CD4-positive, CD25-positive, alpha-beta regulatory T cell (primary cell): ENCODE results near the gene GPR137C. TPM values are rescaled to one million over a fixed set of nuclear protein-coding genes. Genes with fewer than 3 reads are reported as not detected.
A peak's percentile ranks its signal among the peaks of the same experiment; 100 is the strongest.

Source experiments
- ATAC-seq, 2 donors: fragments of 150-1000 bp; cut with Tn5 transposase; one replicate each; pipeline ENCODE4 v1.10.0; 2021; ENCODE audit warnings: low read depth in 2 of 2, moderate number of reproducible peaks in 2 of 2, moderate library complexity in 1 of 2
- DNase-seq, 3 donors: peaks; one replicate each; pipeline versions ENCODE4 v3.0.0 to v3.0.0-alpha.2; 2012 to 2022; ENCODE audit warnings: mixed read lengths in 1 of 3
- H3K27ac ChIP-seq: one replicate; pipeline ENCODE4 v1.7.0; 2013; ENCODE audit warnings: mild to moderate bottlenecking, low read length; ENCODE audit not compliant: insufficient read depth, poor library complexity, severe bottlenecking
- H3K27me3 ChIP-seq: one replicate; pipeline ENCODE4 v1.7.0; 2013; ENCODE audit warnings: low read length; ENCODE audit not compliant: control insufficient read depth, insufficient read depth
- H3K36me3 ChIP-seq: one replicate; pipeline ENCODE4 v1.7.0; 2013; ENCODE audit warnings: mild to moderate bottlenecking, low read length, moderate library complexity; ENCODE audit not compliant: control insufficient read depth, insufficient read depth
- H3K4me1 ChIP-seq: 2 replicates; pipeline ENCODE4 v1.7.0; 2013; ENCODE audit warnings: mild to moderate bottlenecking, low read length; ENCODE audit not compliant: insufficient read depth, control insufficient read depth, poor library complexity, severe bottlenecking
- H3K4me3 ChIP-seq: one replicate; pipeline ENCODE4 v1.7.0; 2013; ENCODE audit warnings: low read depth, mild to moderate bottlenecking, low read length, moderate library complexity
- H3K9me3 ChIP-seq, 2 experiments: 1 replicate in 1 of 2; 2 replicates in 1 of 2; pipeline ENCODE4 v1.7.0; 2013; ENCODE audit warnings: low read length in 2 of 2, mild to moderate bottlenecking in 1 of 2, moderate library complexity in 1 of 2; ENCODE audit not compliant: control insufficient read depth in 2 of 2
- H3K27ac Mint-ChIP-seq, 3 donors: one replicate each; pipeline ENCODE4 v1.8.0; 2020 to 2022; ENCODE audit warnings: mild to moderate bottlenecking in 3 of 3, mixed read lengths in 3 of 3, moderate library complexity in 2 of 3
- H3K27me3 Mint-ChIP-seq: one replicate; pipeline ENCODE4 v1.8.0; 2022; ENCODE audit warnings: mild to moderate bottlenecking, mixed read lengths
- H3K36me3 Mint-ChIP-seq: one replicate; pipeline ENCODE4 v1.8.0; 2020; ENCODE audit warnings: mixed read lengths
- H3K4me1 Mint-ChIP-seq, 4 donors: one replicate each; pipeline ENCODE4 v1.8.0; 2020 to 2022; ENCODE audit warnings: mixed read lengths in 4 of 4, mild to moderate bottlenecking in 1 of 4
- H3K4me3 Mint-ChIP-seq, 4 donors: one replicate each; pipeline ENCODE4 v1.8.0; 2020 to 2022; ENCODE audit warnings: mild to moderate bottlenecking in 4 of 4, mixed read lengths in 4 of 4, moderate library complexity in 3 of 4
- H3K9me3 Mint-ChIP-seq, 7 donors: one replicate each; pipeline ENCODE4 v1.8.0; 2020 to 2022; ENCODE audit warnings: mixed read lengths in 7 of 7, mild to moderate bottlenecking in 3 of 7, moderate library complexity in 2 of 7
- polyA plus RNA-seq, 4 donors: library from polyadenylated mRNA; unstranded; fragments of 300-500 nt; fragmentation: Illumina TruSeq; gene quantifications; one replicate each; pipeline ENCODE4 v1.2.3, GENCODE V29; 2021
- total RNA-seq: library from RNA; stranded (reverse); gene quantifications from one replicate; pipeline ENCODE4 v1.2.3, GENCODE V29; 2022

The GPR137C gene
- total and polyA plus RNA-seq, 5 donors from 2014 or later = 0.06 to 0.22 TPM; not detected in 3

DNA sequence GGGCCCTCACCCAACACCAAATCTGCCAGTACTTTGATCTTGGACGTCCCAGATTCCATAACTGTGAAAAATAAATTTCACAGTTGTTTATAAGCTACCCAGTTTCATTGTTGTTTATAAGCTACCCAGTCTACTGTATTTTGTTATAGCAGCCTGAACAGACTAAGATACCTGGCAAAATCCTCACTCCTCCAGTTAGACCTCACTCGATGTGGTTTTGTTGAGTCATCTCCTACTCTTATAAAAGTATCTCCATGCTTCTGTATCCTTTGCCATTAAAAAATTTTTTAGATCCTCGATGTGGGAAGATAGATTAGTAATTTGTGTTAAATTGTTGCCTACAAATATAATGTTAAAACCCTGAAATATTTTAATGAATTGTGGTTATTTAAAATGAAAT, 16.4 kb upstream of the GPR137C start:
- Mint-ChIP-seq H3K4me3 (no peak overlapping the region), H3K4me1 (peaks cover 6 to 17% (median 13%) of the 10 kb centered on the region in 4 donors), H3K27ac (peak overlapping the region in 1 of 3 donors; percentile 58), H3K9me3 (no peaks in the 10 kb centered on the region), H3K27me3 (no peaks in the 10 kb centered on the region), H3K36me3 (peaks cover 47% of the 10 kb centered on the region)
- ATAC-seq = no peak
- H3K36me3 ChIP-seq = peaks cover 47% of the 10 kb centered on the region
- no peak for DNase-seq
- no peaks in the 10 kb centered on the region for H3K27me3 ChIP-seq
- no peak overlapping the region for H3K27ac ChIP-seq
- H3K4me3 ChIP-seq = no peak overlapping the region
- no peaks in the 10 kb centered on the region for H3K9me3 ChIP-seq
- no peaks in the 10 kb centered on the region for H3K4me1 ChIP-seq

DNA sequence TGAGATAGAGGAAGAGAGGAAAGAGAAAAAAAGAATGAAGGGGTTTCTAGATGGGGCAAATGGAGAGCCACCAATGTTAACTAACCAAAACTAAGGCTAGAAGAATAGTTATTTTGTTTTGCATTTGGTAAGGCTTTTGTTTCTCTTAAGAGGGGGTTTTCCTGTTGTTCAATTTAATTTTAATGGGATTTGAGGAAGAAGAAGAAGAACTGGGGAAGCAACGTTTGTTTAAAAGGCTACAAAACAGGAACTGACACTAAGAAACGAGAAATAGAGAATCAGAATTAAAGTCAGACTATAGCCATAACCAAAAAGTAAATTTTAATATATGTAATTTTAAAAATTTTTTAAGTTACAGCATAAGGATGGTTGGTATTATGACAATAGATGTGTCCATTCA, 14.0 kb upstream of the GPR137C start:
- H3K4me3 Mint-ChIP-seq = no peak overlapping the region
- Histone ChIP-seq H3K4me3 (no peak overlapping the region), H3K4me1 (no peaks in the 10 kb centered on the region), H3K36me3 (peaks cover 52% of the 10 kb centered on the region), H3K27ac (no peak overlapping the region), H3K27me3 (no peaks in the 10 kb centered on the region), H3K9me3 (no peaks in the 10 kb centered on the region)
- no peaks in the 10 kb centered on the region for H3K9me3 Mint-ChIP-seq
- DNase-seq (no peak), ATAC-seq (no peak)
- peaks cover 6 to 14% (median 13%) of the 10 kb centered on the region in 4 donors for H3K4me1 Mint-ChIP-seq
- H3K27me3 Mint-ChIP-seq = no peaks in the 10 kb centered on the region
- H3K36me3 Mint-ChIP-seq = peaks cover 43% of the 10 kb centered on the region
- peak overlapping the region in 1 of 3 donors; percentile 10 for H3K27ac Mint-ChIP-seq

- DNase-seq (no peak), ATAC-seq (no peak)
- Mint-ChIP-seq H3K4me3 (peak overlapping the region in 1 of 4 donors; percentile 59), H3K9me3 (no peaks in the 10 kb centered on the region), H3K27me3 (no peaks in the 10 kb centered on the region), H3K4me1 (peaks cover 30 to 43% (median 32%) of the 10 kb centered on the region in 4 donors), H3K27ac (peak overlapping the region in 2 of 3 donors; percentile 21 to 81), H3K36me3 (peaks cover 13% of the 10 kb centered on the region)
- Histone ChIP-seq H3K27ac (no peak overlapping the region), H3K27me3 (no peaks in the 10 kb centered on the region), H3K4me1 (peaks cover 8% of the 10 kb centered on the region), H3K9me3 (no peaks in the 10 kb centered on the region), H3K4me3 (no peak overlapping the region), H3K36me3 (peaks cover 9% of the 10 kb centered on the region)
Measured at GRCh38 chr14:52545584-52546317, 6.9 kb upstream of the GPR137C start.

GRCh38 chr14:52546318-52546670, 6.3 kb upstream of the GPR137C start:
- Histone ChIP-seq H3K27me3 (no peaks in the 10 kb centered on the region), H3K36me3 (peaks cover 7% of the 10 kb centered on the region), H3K4me1 (peaks cover 14% of the 10 kb centered on the region), H3K9me3 (no peaks in the 10 kb centered on the region), H3K27ac (no peak overlapping the region), H3K4me3 (no peak overlapping the region)
- peaks cover 13% of the 10 kb centered on the region for H3K36me3 Mint-ChIP-seq
- H3K4me3 Mint-ChIP-seq = peak overlapping the region in 1 of 4 donors; percentile 59
- H3K27ac Mint-ChIP-seq = peak overlapping the region in 2 of 3 donors; percentile 39 to 81
- DNase-seq = no peak
- H3K9me3 Mint-ChIP-seq = no peaks in the 10 kb centered on the region
- H3K4me1 Mint-ChIP-seq = peaks cover 34 to 48% (median 36%) of the 10 kb centered on the region in 4 donors
- ATAC-seq = no peak
- no peaks in the 10 kb centered on the region for H3K27me3 Mint-ChIP-seq

- H3K4me3 ChIP-seq = no peak overlapping the region
- no peak for DNase-seq
- H3K27me3 ChIP-seq = no peaks in the 10 kb centered on the region
- H3K4me1 ChIP-seq = peaks cover 20% of the 10 kb centered on the region
- H3K27ac ChIP-seq = no peak overlapping the region
- no peaks in the 10 kb centered on the region for H3K9me3 ChIP-seq
- no peak overlapping the region for H3K27ac Mint-ChIP-seq
- no peak for ATAC-seq
- peaks cover 1% of the 10 kb centered on the region for H3K36me3 ChIP-seq
- no peaks in the 10 kb centered on the region for H3K9me3 Mint-ChIP-seq
- no peaks in the 10 kb centered on the region for H3K27me3 Mint-ChIP-seq
- H3K4me3 Mint-ChIP-seq = peak overlapping the region in 2 of 4 donors; percentile 3 to 63
- H3K36me3 Mint-ChIP-seq = peaks cover 13% of the 10 kb centered on the region
- H3K4me1 Mint-ChIP-seq = peaks cover 39 to 55% (median 41%) of the 10 kb centered on the region in 4 donors
Measured at GRCh38 chr14:52547027-52547426, 5.6 kb upstream of the GPR137C start.

DNA sequence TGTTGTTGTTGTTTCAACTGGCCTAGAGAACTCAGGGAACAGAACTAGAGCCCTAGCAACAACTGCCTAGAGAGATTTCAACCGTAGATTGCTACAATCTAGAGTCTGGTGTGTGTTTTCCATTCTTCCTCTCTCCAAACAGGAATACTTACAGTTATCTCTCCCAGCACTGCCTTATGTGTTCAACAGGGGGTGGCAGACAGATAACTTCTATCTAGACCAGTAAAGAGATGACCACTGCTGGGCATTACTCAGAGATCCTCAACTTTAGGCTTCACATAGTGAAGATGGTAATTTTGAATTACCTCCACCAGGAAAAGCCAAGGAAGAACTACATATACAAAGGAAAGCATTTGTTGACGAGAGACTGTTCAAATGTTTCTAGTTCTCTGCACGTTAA, 5.1 kb upstream of the GPR137C start:
- Histone ChIP-seq H3K27me3 (no peaks in the 10 kb centered on the region), H3K36me3 (no peaks in the 10 kb centered on the region), H3K27ac (no peak overlapping the region), H3K4me3 (no peak overlapping the region), H3K4me1 (peaks cover 20% of the 10 kb centered on the region), H3K9me3 (no peaks in the 10 kb centered on the region)
- H3K4me3 Mint-ChIP-seq = peak overlapping the region in 1 of 4 donors; percentile 63
- H3K4me1 Mint-ChIP-seq = peaks cover 39 to 55% (median 41%) of the 10 kb centered on the region in 4 donors
- no peak for ATAC-seq
- no peaks in the 10 kb centered on the region for H3K27me3 Mint-ChIP-seq
- no peak for DNase-seq
- peak overlapping the region in 2 of 3 donors; percentile 17 for H3K27ac Mint-ChIP-seq
- H3K36me3 Mint-ChIP-seq = peaks cover 13% of the 10 kb centered on the region
- H3K9me3 Mint-ChIP-seq = no peaks in the 10 kb centered on the region

DNA sequence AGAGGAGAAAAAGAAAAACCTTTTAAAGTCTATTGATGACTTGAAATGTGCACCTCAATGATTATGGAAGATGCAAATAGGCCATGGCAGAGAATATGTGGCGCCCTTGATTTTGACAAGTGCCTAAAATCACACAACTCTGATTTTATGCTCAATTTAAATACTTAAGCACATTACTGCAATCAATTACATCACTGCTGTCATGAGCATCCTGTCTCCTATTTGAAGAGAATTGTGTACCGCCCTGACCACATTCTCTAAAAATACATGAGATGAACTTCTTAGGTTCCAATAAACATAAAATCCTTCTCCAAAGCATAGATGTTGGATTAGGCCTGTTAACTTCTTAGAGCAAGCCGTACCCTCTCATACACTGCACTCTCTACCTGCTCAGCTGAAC, 2.0 kb upstream of the GPR137C start:
- DNase-seq (peak in 1 of 3 donors; percentile 54), ATAC-seq (no peak)
- peaks cover 32 to 55% (median 36%) of the 10 kb centered on the region in 4 donors for H3K4me1 Mint-ChIP-seq
- no peaks in the 10 kb centered on the region for H3K9me3 Mint-ChIP-seq
- no peaks in the 10 kb centered on the region for H3K36me3 ChIP-seq
- H3K4me1 ChIP-seq = peaks cover 32% of the 10 kb centered on the region
- peaks cover 7% of the 10 kb centered on the region for H3K27me3 ChIP-seq
- no peaks in the 10 kb centered on the region for H3K9me3 ChIP-seq
- H3K27ac Mint-ChIP-seq = peak overlapping the region in 2 of 3 donors; percentile 83 to 97
- H3K27me3 Mint-ChIP-seq = peaks cover 11% of the 10 kb centered on the region
- H3K27ac ChIP-seq = no peak overlapping the region
- peak overlapping the region; percentile 98 for H3K4me3 ChIP-seq
- H3K4me3 Mint-ChIP-seq = peak overlapping the region; percentile 72 to 96 (median 91)
- H3K36me3 Mint-ChIP-seq = peaks cover 4% of the 10 kb centered on the region

- H3K9me3 ChIP-seq = no peaks in the 10 kb centered on the region
- Mint-ChIP-seq H3K4me1 (peaks cover 27 to 50% (median 31%) of the 10 kb centered on the region in 4 donors), H3K27me3 (peaks cover 16% of the 10 kb centered on the region), H3K9me3 (no peaks in the 10 kb centered on the region), H3K4me3 (peak overlapping the region; percentile 87 to 99 (median 96)), H3K27ac (peak overlapping the region in 2 of 3 donors; percentile 83 to 97), H3K36me3 (peaks cover 3% of the 10 kb centered on the region)
- H3K27me3 ChIP-seq = peaks cover 7% of the 10 kb centered on the region
- no peaks in the 10 kb centered on the region for H3K36me3 ChIP-seq
- H3K4me1 ChIP-seq = peaks cover 32% of the 10 kb centered on the region
- ATAC-seq (no peak), DNase-seq (no peak)
- peak overlapping the region; percentile 98 for H3K4me3 ChIP-seq
- H3K27ac ChIP-seq = peak overlapping the region; percentile 89
Measured at GRCh38 chr14:52551205-52551604, 1.4 kb upstream of the GPR137C start.
